HEK293 (cell line): ENCODE data around the gene C4orf50.

Experiments
- CTCF ChIA-PET: fragments of 350-600 bp; formaldehyde crosslinking; extraction: SDS; loops from one replicate; lab custom pipeline; 2021; ENCODE audit warnings: antibody characterized with exemption; lab: Yijun Ruan, JAX
- POLR2A ChIA-PET: fragments of 300-600 bp; formaldehyde crosslinking; extraction: SDS; loops from one replicate; lab custom pipeline; 2020; ENCODE audit warnings: antibody characterized with exemption, inconsistent platforms; lab: Yijun Ruan, JAX
- H3K27ac ChIP-seq: fragments of 200-500 bp; sonication (Bioruptor generic); 2 replicates; pipeline ENCODE4 v1.5.1; 2014; ENCODE audit warnings: low read depth, low read length, control low read depth, inconsistent platforms; ENCODE audit errors: extremely low read depth
- H3K36me3 ChIP-seq, 2 experiments: fragments of 200-500 bp in 1 of 2; sonication (Bioruptor generic) in 1 of 2; 1 replicate in 1 of 2; 2 replicates in 1 of 2; pipeline ENCODE4 v1.5.1; 2014 to 2017; ENCODE audit warnings: inconsistent platforms in 2 of 2, low read length in 2 of 2; ENCODE audit not compliant: control insufficient read depth in 2 of 2, insufficient read depth in 1 of 2
- H3K4me1 ChIP-seq: fragments of 200-500 bp; sonication (Bioruptor generic); 2 replicates; pipeline ENCODE4 v1.5.1; 2014; ENCODE audit warnings: mild to moderate bottlenecking, low read length, inconsistent platforms; ENCODE audit not compliant: control insufficient read depth, insufficient read depth
- H3K4me3 ChIP-seq: 2 replicates; pipeline ENCODE4 v1.5.1; 2011; ENCODE audit warnings: low read depth, mild to moderate bottlenecking, control low read depth, low read length, moderate library complexity
- H3K9me3 ChIP-seq: fragments of 200-500 bp; sonication (Bioruptor generic); 2 replicates; pipeline ENCODE4 v1.5.1; 2014; ENCODE audit warnings: low read depth, low read length, inconsistent platforms; ENCODE audit not compliant: control insufficient read depth, insufficient read depth
- ELK4 ChIP-seq: IDR thresholded peaks from 2 replicates; pipeline ENCODE4 v1.6.1; 2011; ENCODE audit warnings: mild to moderate bottlenecking, low read depth, low read length, borderline replicate concordance
- GFI1B ChIP-seq: fragments of 450-650 bp; formaldehyde crosslinking; IDR thresholded peaks from 2 replicates; pipeline ENCODE4 v1.5.1; 2016; ENCODE audit warnings: missing biosample characterization, missing genetic modification characterization
- KLF7 ChIP-seq: fragments of 450-650 bp; formaldehyde crosslinking; IDR thresholded peaks from 2 replicates; pipeline ENCODE4 v1.5.1; 2016; ENCODE audit warnings: missing biosample characterization, missing genetic modification characterization, borderline replicate concordance
- OSR2 ChIP-seq: fragments of 450-650 bp; formaldehyde crosslinking; IDR thresholded peaks from 2 replicates; pipeline ENCODE4 v1.5.1; 2016; ENCODE audit warnings: missing biosample characterization, missing genetic modification characterization
- SP2 ChIP-seq: fragments of 450-650 bp; formaldehyde crosslinking; IDR thresholded peaks from 2 replicates; pipeline ENCODE4 v1.5.1; 2016; ENCODE audit warnings: missing biosample characterization, missing genetic modification characterization
- WT1 ChIP-seq: fragments of 450-650 bp; formaldehyde crosslinking; IDR thresholded peaks from 2 replicates; pipeline ENCODE4 v1.5.1; 2016; ENCODE audit warnings: missing biosample characterization, missing genetic modification characterization
- YY1 ChIP-seq: fragments of 450-650 bp; formaldehyde crosslinking; IDR thresholded peaks from 2 replicates; pipeline ENCODE4 v1.5.1; 2018; ENCODE audit warnings: missing biosample characterization, missing genetic modification characterization
- ZBTB17 ChIP-seq: fragments of 450-650 bp; formaldehyde crosslinking; IDR thresholded peaks from 2 replicates; pipeline ENCODE4 v1.5.1; 2016; ENCODE audit warnings: missing biosample characterization, missing genetic modification characterization
- ZBTB49 ChIP-seq: fragments of 450-650 bp; formaldehyde crosslinking; IDR thresholded peaks from 2 replicates; pipeline ENCODE4 v1.5.1; 2016; ENCODE audit warnings: missing biosample characterization, missing genetic modification characterization, low read depth
- ZBTB8A ChIP-seq: fragments of 450-650 bp; formaldehyde crosslinking; IDR thresholded peaks from 2 replicates; pipeline ENCODE4 v1.5.1; 2016; ENCODE audit warnings: missing biosample characterization, missing genetic modification characterization
- ZNF121 ChIP-seq: fragments of 450-650 bp; formaldehyde crosslinking; IDR thresholded peaks from 2 replicates; pipeline ENCODE4 v1.5.1; 2016; ENCODE audit warnings: missing biosample characterization, missing genetic modification characterization
- ZNF16 ChIP-seq: fragments of 450-650 bp; formaldehyde crosslinking; IDR thresholded peaks from 2 replicates; pipeline ENCODE4 v1.5.1; 2016; ENCODE audit warnings: low read depth, missing biosample characterization, missing genetic modification characterization
- ZNF18 ChIP-seq: fragments of 450-650 bp; formaldehyde crosslinking; IDR thresholded peaks from 2 replicates; pipeline ENCODE4 v1.5.1; 2016; ENCODE audit warnings: missing biosample characterization, missing genetic modification characterization
- ZNF19 ChIP-seq: fragments of 450-650 bp; formaldehyde crosslinking; IDR thresholded peaks from 2 replicates; pipeline ENCODE4; 2016; ENCODE audit warnings: missing biosample characterization, missing genetic modification characterization, low read depth
- ZNF211 ChIP-seq: fragments of 450-650 bp; formaldehyde crosslinking; IDR thresholded peaks from 2 replicates; pipeline ENCODE4 v1.5.1; 2016; ENCODE audit warnings: low read depth, missing biosample characterization, missing genetic modification characterization
- ZNF404 ChIP-seq: fragments of 450-650 bp; formaldehyde crosslinking; IDR thresholded peaks from 2 replicates; pipeline ENCODE4 v1.5.1; 2017; ENCODE audit warnings: missing biosample characterization, missing genetic modification characterization
- ZNF433 ChIP-seq: fragments of 450-650 bp; formaldehyde crosslinking; IDR thresholded peaks from 2 replicates; pipeline ENCODE4 v1.5.1; 2016; ENCODE audit warnings: missing biosample characterization, missing genetic modification characterization, low read depth
- ZNF514 ChIP-seq: fragments of 450-650 bp; formaldehyde crosslinking; IDR thresholded peaks from 2 replicates; pipeline ENCODE4 v1.5.1; 2016; ENCODE audit warnings: missing biosample characterization, missing genetic modification characterization
- ZNF521 ChIP-seq: fragments of 450-650 bp; formaldehyde crosslinking; IDR thresholded peaks from 2 replicates; pipeline ENCODE4 v1.5.1; 2017; ENCODE audit warnings: missing biosample characterization, mild to moderate bottlenecking, missing genetic modification characterization
- ZNF571 ChIP-seq: fragments of 450-650 bp; formaldehyde crosslinking; IDR thresholded peaks from 2 replicates; pipeline ENCODE4 v1.5.0; 2017; ENCODE audit warnings: missing biosample characterization, missing genetic modification characterization
- ZSCAN18 ChIP-seq: fragments of 450-650 bp; formaldehyde crosslinking; IDR thresholded peaks from 2 replicates; pipeline ENCODE4 v1.5.1; 2016; ENCODE audit warnings: missing biosample characterization, missing genetic modification characterization

Gene C4orf50

GRCh38 chr4:5945171-5945570 lies 73.1 kb downstream of the C4orf50 start:
- CTCF ChIA-PET, result interaction anchor here (0.6 to 2.0 kb wide), 2 partner anchors 53 to 135 kb away, joined by 3 to 5 read pairs; no protein-coding TSS in a partner anchor
- Histone ChIP-seq H3K4me1 (no peaks in the 10 kb centered on the region), H3K9me3 (no peaks in the 10 kb centered on the region), H3K27ac (no peak overlapping the region), H3K36me3 (no peaks in the 10 kb centered on the region), H3K4me3 (no peak overlapping the region)
- no peak for TF ChIP-seq WT1 (tag by site-specific recombination)
- no peak for TF ChIP-seq ZNF121 (tag by site-specific recombination)
- no peak for TF ChIP-seq ELK4
- no peak for TF ChIP-seq SP2 (tag by site-specific recombination)
- TF ChIP-seq ZBTB49 (tag by site-specific recombination), result no peak
- no peak for TF ChIP-seq KLF7 (tag by site-specific recombination)
- no peak for TF ChIP-seq ZNF514 (tag by site-specific recombination)
- TF ChIP-seq GFI1B (tag by site-specific recombination), result no peak
- no peak for TF ChIP-seq ZNF19 (tag by site-specific recombination)
- POLR2A ChIA-PET, result no interaction called here

- ChIA-PET POLR2A (no interaction called here), CTCF (interaction anchor here (2.0 kb wide), 1 partner anchor 55 kb away, joined by 5 read pairs; no protein-coding TSS in a partner anchor)
- H3K9me3 ChIP-seq, result no peaks in the 10 kb centered on the region
- H3K36me3 ChIP-seq, result no peaks in the 10 kb centered on the region
- no peaks in the 10 kb centered on the region for H3K4me1 ChIP-seq
- TF ChIP-seq ZNF521 (tag by site-specific recombination) (no peak), ZSCAN18 (no peak), SP2 (tag by site-specific recombination) (no peak), ZBTB8A (tag by site-specific recombination) (no peak), ZNF571 (tag by site-specific recombination) (no peak), ZNF16 (tag by site-specific recombination) (no peak), YY1 (no peak), OSR2 (tag by site-specific recombination) (no peak), ZBTB49 (tag by site-specific recombination) (no peak), ZNF18 (tag by site-specific recombination) (no peak), ZNF433 (tag by site-specific recombination) (no peak), ZNF404 (tag by site-specific recombination) (no peak), ZNF211 (tag by site-specific recombination) (no peak), ZBTB17 (tag by site-specific recombination) (no peak)
- H3K4me3 ChIP-seq, result no peak overlapping the region
- no peak overlapping the region for H3K27ac ChIP-seq
Observed at GRCh38 chr4:5943561-5943960, 74.7 kb downstream of the C4orf50 start.
